ENCODE results near the gene ITGB1BP1. TPM values are rescaled to one million over a fixed set of nuclear protein-coding genes. Genes with fewer than 3 reads are reported as not detected.

ITGB1BP1 gene
- total and polyA plus RNA-seq, 8 donors: 10.8 to 55.4 (median 22.7) TPM

DNA sequence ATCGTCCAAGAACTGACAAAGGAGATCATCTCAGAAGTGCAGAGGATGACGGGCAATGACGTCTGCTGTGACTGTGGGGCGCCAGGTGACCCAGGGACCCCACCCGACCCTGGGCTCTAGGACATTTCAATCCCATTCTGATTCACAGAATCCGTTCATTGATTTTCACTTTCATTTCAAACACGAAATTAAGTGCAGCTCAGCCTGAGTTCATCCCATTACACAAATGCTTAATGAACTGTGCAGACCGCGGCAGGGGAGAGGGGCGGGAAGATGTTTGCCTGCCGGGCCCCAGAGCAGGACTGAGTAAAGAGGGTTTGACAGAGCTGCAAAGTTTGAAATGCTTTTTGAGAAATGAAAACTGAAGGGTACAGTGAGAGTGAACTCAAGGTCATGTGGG is 67.1 kb downstream of the ITGB1BP1 start:
- 73 to 78% methylated on average over 11 of the region's 11 CpGs for WGBS, 2 donors
- H3K9me3 ChIP-seq: no peaks in the 10 kb centered on the region
- DNase-seq (no peak), FAIRE-seq (no peak), ATAC-seq (peak in 2 of 4 donors; percentile 44 to 49)
- H3K27ac ChIP-seq: no peak overlapping the region
- intact Hi-C loops (cut with DNase I): no loop called here
- TF ChIP-seq CTCF (IDR thresholded peaks at IDR 0.05): no peak
- H3K36me3 ChIP-seq: peaks cover 0 to 5% (median 0%) of the 10 kb centered on the region in 3 donors
- no peaks in the 10 kb centered on the region for H3K27me3 ChIP-seq
- H3K4me1 ChIP-seq: no peaks in the 10 kb centered on the region
- no peak overlapping the region for H3K4me3 ChIP-seq

- intact Hi-C loops (cut with DNase I): no loop called here
- no peaks in the 10 kb centered on the region for H3K4me1 ChIP-seq
- H3K9me3 ChIP-seq: no peaks in the 10 kb centered on the region
- H3K27ac ChIP-seq: no peak overlapping the region
- DNase-seq (no peak), FAIRE-seq (no peak), ATAC-seq (no peak)
- whole genome bisulfite sequencing, 2 donors: 79 to 82% methylated on average over 4 of the region's 4 CpGs
- no peak overlapping the region for H3K4me3 ChIP-seq
- no peak for TF ChIP-seq CTCF (IDR thresholded peaks at IDR 0.05)
- peaks cover 0 to 5% (median 0%) of the 10 kb centered on the region in 3 donors for H3K36me3 ChIP-seq
- no peaks in the 10 kb centered on the region for H3K27me3 ChIP-seq
Observed at GRCh38 chr2:9355716-9356115, 67.6 kb downstream of the ITGB1BP1 start.

GRCh38 chr2:9355270-9355669 is 68.1 kb downstream of the ITGB1BP1 start:
- no peak overlapping the region for H3K27ac ChIP-seq
- intact Hi-C loops (cut with DNase I): no loop called here
- no peak for ATAC-seq

GRCh38 chr2:9354318-9354717 is 69.0 kb downstream of the ITGB1BP1 start:
- WGBS, 2 donors: 92 to 97% methylated on average over 12 of the region's 12 CpGs
- Histone ChIP-seq H3K27me3 (no peaks in the 10 kb centered on the region), H3K4me3 (no peak overlapping the region), H3K27ac (no peak overlapping the region), H3K9me3 (no peaks in the 10 kb centered on the region), H3K4me1 (no peaks in the 10 kb centered on the region), H3K36me3 (peaks cover 0 to 5% (median 0%) of the 10 kb centered on the region in 3 donors)
- ATAC-seq (no peak), FAIRE-seq (no peak), DNase-seq (no peak)
- TF ChIP-seq CTCF (IDR thresholded peaks at IDR 0.05): no peak
- intact Hi-C loops (cut with DNase I): no loop called here

More at GRCh38 chr2:9355270-9355669, 68.1 kb downstream of the ITGB1BP1 start:
- no peaks in the 10 kb centered on the region for H3K4me1 ChIP-seq
- H3K9me3 ChIP-seq: no peaks in the 10 kb centered on the region
- peaks cover 0 to 5% (median 0%) of the 10 kb centered on the region in 3 donors for H3K36me3 ChIP-seq
- no peak for TF ChIP-seq CTCF (IDR thresholded peaks at IDR 0.05)
- DNase-seq (no peak), FAIRE-seq (no peak)
- 85 to 89% methylated on average over 3 of the region's 3 CpGs for WGBS, 2 donors
- no peaks in the 10 kb centered on the region for H3K27me3 ChIP-seq
- no peak overlapping the region for H3K4me3 ChIP-seq

Other genes starting within 250 kb of the ITGB1BP1 start
- 10 to 100 TPM in 3 of 6 donors, 1 to 10 TPM in 3; 6.5 to 17.7 (median 8.8) TPM for gene ASAP2, start 216.7 kb downstream of the ITGB1BP1 start, total RNA-seq
- 1 to 10 TPM; 5.8 to 6.6 TPM for gene ASAP2, start 216.7 kb downstream of the ITGB1BP1 start, polyA plus RNA-seq
- 10 to 100 TPM in 4 of 6 donors, 1 to 10 TPM in 2; 7.0 to 13.2 (median 11.6) TPM for gene CPSF3, start 126 bp upstream of the ITGB1BP1 start, total RNA-seq
- gene CPSF3, start 126 bp upstream of the ITGB1BP1 start, polyA plus RNA-seq: 10 to 100 TPM in 1 of 2 donors, 1 to 10 TPM in 1; 5.7 to 10.6 TPM
- gene IAH1, start 51.0 kb upstream of the ITGB1BP1 start, total RNA-seq: 10 to 100 TPM; 12.2 to 22.7 (median 16.1) TPM
- 10 to 100 TPM; 33.4 to 37.7 TPM for gene IAH1, start 51.0 kb upstream of the ITGB1BP1 start, polyA plus RNA-seq
- 10 to 100 TPM in 2 of 6 donors, 1 to 10 TPM in 4; 6.3 to 18.8 (median 7.8) TPM for gene ADAM17, start 132.3 kb upstream of the ITGB1BP1 start, total RNA-seq
- 1 to 10 TPM; 4.6 to 6.2 TPM for gene ADAM17, start 132.3 kb upstream of the ITGB1BP1 start, polyA plus RNA-seq
- gene YWHAQ, start 207.5 kb upstream of the ITGB1BP1 start, total RNA-seq: 100 to 1,000 TPM; 127 to 170 (median 161) TPM
- gene YWHAQ, start 207.5 kb upstream of the ITGB1BP1 start, polyA plus RNA-seq: 100 to 1,000 TPM in 1 of 2 donors, 10 to 100 TPM in 1; 70.1 to 131 TPM

Measured in pancreas (tissue), 10 donors.